HuH-7 (cell line): Measurements from ENCODE around the gene NRDC.

ENCODE experiments used
- DNase-seq: peaks from one replicate; pipeline ENCODE4 v3.0.0; 2011; ENCODE audit warnings: low spot score

The NRDC gene

GRCh38 chr1:51761351-51761750 lies 117.2 kb downstream of the NRDC start:
- no peak for DNase-seq

GRCh38 chr1:51760872-51761271 lies 117.7 kb downstream of the NRDC start:
- DNase-seq, result no peak

- DNase-seq, result no peak
Measured at GRCh38 chr1:51758310-51758709, 120.2 kb downstream of the NRDC start.

GRCh38 chr1:51756290-51756689 lies 122.2 kb downstream of the NRDC start:
- no peak for DNase-seq

GRCh38 chr1:51755437-51755836 lies 123.1 kb downstream of the NRDC start:
- no peak for DNase-seq

- no peak for DNase-seq
Measured at GRCh38 chr1:51754666-51755065, 123.9 kb downstream of the NRDC start.

- DNase-seq, result no peak
Measured at GRCh38 chr1:51753969-51754368, 124.6 kb downstream of the NRDC start.

- DNase-seq, result no peak
Measured at GRCh38 chr1:51752073-51752948, 126.2 kb downstream of the NRDC start.

- DNase-seq, result no peak
Measured at GRCh38 chr1:51750729-51751128, 127.8 kb downstream of the NRDC start.

- DNase-seq, result no peak
Measured at GRCh38 chr1:51750218-51750617, 128.3 kb downstream of the NRDC start.

- DNase-seq, result no peak
Measured at GRCh38 chr1:51749151-51749550, 129.4 kb downstream of the NRDC start.

- DNase-seq, result no peak
Measured at GRCh38 chr1:51745304-51745570, 133.3 kb downstream of the NRDC start.

GRCh38 chr1:51744506-51745303 lies 133.8 kb downstream of the NRDC start:
- no peak for DNase-seq

- DNase-seq, result no peak
Measured at GRCh38 chr1:51741121-51741681, 137.3 kb downstream of the NRDC start.

GRCh38 chr1:51740652-51741051 lies 137.9 kb downstream of the NRDC start:
- no peak for DNase-seq
